Measurements from ENCODE around the gene EBF3. TPM values are rescaled to one million over a fixed set of nuclear protein-coding genes. Genes with fewer than 3 reads are reported as not detected.

Gene EBF3
- total RNA-seq, 1 donor from 2014 or later, result 5.5 TPM

- no peak for DNase-seq (ENCODE audit: low spot score)
These were observed 19.0 kb downstream of the EBF3 start for GRCh38 chr10:129945064-129945463.

GRCh38 chr10:129944456-129944855, 19.6 kb downstream of the EBF3 start:
- DNase-seq (ENCODE audit: low spot score), result no peak

- no peak for DNase-seq (ENCODE audit: low spot score)
These were observed 20.9 kb downstream of the EBF3 start for GRCh38 chr10:129942936-129943715.

- no peak for DNase-seq (ENCODE audit: low spot score)
These were observed 21.7 kb downstream of the EBF3 start for GRCh38 chr10:129942391-129942790.

- DNase-seq (ENCODE audit: low spot score), result no peak
These were observed 22.1 kb downstream of the EBF3 start for GRCh38 chr10:129942019-129942277.

- DNase-seq (ENCODE audit: low spot score), result no peak
These were observed 22.7 kb downstream of the EBF3 start for GRCh38 chr10:129941199-129942018.

GRCh38 chr10:129940617-129941198, 23.4 kb downstream of the EBF3 start:
- no peak for DNase-seq (ENCODE audit: low spot score)

- no peak for DNase-seq (ENCODE audit: low spot score)
These were observed 24.4 kb downstream of the EBF3 start for GRCh38 chr10:129939416-129940275.

- no peak for DNase-seq (ENCODE audit: low spot score)
These were observed 25.6 kb downstream of the EBF3 start for GRCh38 chr10:129938460-129938859.

GRCh38 chr10:129937351-129937751, 26.7 kb downstream of the EBF3 start:
- DNase-seq (ENCODE audit: low spot score), result no peak

GRCh38 chr10:129936923-129937300, 27.2 kb downstream of the EBF3 start:
- no peak for DNase-seq (ENCODE audit: low spot score)

- no peak for DNase-seq (ENCODE audit: low spot score)
These were observed 27.7 kb downstream of the EBF3 start for GRCh38 chr10:129936266-129936922.

- no peak for DNase-seq (ENCODE audit: low spot score)
These were observed 28.3 kb downstream of the EBF3 start for GRCh38 chr10:129935867-129936152.

GRCh38 chr10:129935102-129935866, 28.8 kb downstream of the EBF3 start:
- no peak for DNase-seq (ENCODE audit: low spot score)

- DNase-seq (ENCODE audit: low spot score), result no peak
These were observed 29.7 kb downstream of the EBF3 start for GRCh38 chr10:129934196-129934925.

GRCh38 chr10:129933456-129934092, 30.5 kb downstream of the EBF3 start:
- no peak for DNase-seq (ENCODE audit: low spot score)

- DNase-seq (ENCODE audit: low spot score), result no peak
These were observed 31.2 kb downstream of the EBF3 start for GRCh38 chr10:129932751-129933433.

- no peak for DNase-seq (ENCODE audit: low spot score)
These were observed 31.9 kb downstream of the EBF3 start for GRCh38 chr10:129932182-129932581.
